H9 (cell line): ENCODE results near the gene SEMG2. TPM values are rescaled to one million over a fixed set of nuclear protein-coding genes. Genes with fewer than 3 reads are reported as not detected.

Experiments used
- DNase-seq: peaks from one replicate; pipeline ENCODE4 v3.0.0-alpha.2; 2017
- H2AFZ ChIP-seq: one replicate; pipeline ENCODE4 v1.6.1; 2013; ENCODE audit warnings: mild to moderate bottlenecking, low read length, control low read depth, moderate library complexity
- H2AK5ac ChIP-seq: 2 replicates; pipeline ENCODE4 v1.6.1; 2013; ENCODE audit warnings: low read length, control low read depth, mixed read lengths; ENCODE audit not compliant: insufficient read length
- H2BK120ac ChIP-seq: one replicate; pipeline ENCODE4 v1.6.1; 2013; ENCODE audit warnings: low read depth, mild to moderate bottlenecking, low read length, control low read depth, inconsistent platforms; ENCODE audit not compliant: poor library complexity, severe bottlenecking
- H2BK12ac ChIP-seq: 2 replicates; pipeline ENCODE4 v1.6.1; 2013; ENCODE audit warnings: low read length, control low read depth, mixed read lengths, low read depth; ENCODE audit not compliant: insufficient read length
- H2BK15ac ChIP-seq: 2 replicates; pipeline ENCODE4 v1.6.1; 2013; ENCODE audit warnings: low read depth, low read length, control low read depth
- H2BK20ac ChIP-seq: one replicate; pipeline ENCODE4 v1.6.1; 2013; ENCODE audit warnings: low read depth, mild to moderate bottlenecking, low read length, control low read depth, inconsistent platforms; ENCODE audit not compliant: poor library complexity, severe bottlenecking
- H2BK5ac ChIP-seq: 2 replicates; pipeline ENCODE4 v1.6.1; 2013; ENCODE audit warnings: low read length, control low read depth, mixed read lengths; ENCODE audit not compliant: insufficient read length
- H3K14ac ChIP-seq: 2 replicates; pipeline ENCODE4 v1.6.1; 2013; ENCODE audit warnings: low read length, control low read depth; ENCODE audit not compliant: insufficient read depth
- H3K18ac ChIP-seq: 2 replicates; pipeline ENCODE4 v1.6.1; 2013; ENCODE audit warnings: low read depth, mild to moderate bottlenecking, mixed read lengths, low read length, control low read depth; ENCODE audit not compliant: insufficient read length
- H3K23ac ChIP-seq: 2 replicates; pipeline ENCODE4 v1.6.1; 2013; ENCODE audit warnings: low read length, control low read depth, mixed read lengths, low read depth; ENCODE audit not compliant: insufficient read length
- H3K23me2 ChIP-seq: 2 replicates; pipeline ENCODE4 v1.6.1; 2013; ENCODE audit warnings: low read depth, mild to moderate bottlenecking, mixed read lengths, low read length, control low read depth; ENCODE audit not compliant: insufficient read length, poor library complexity, severe bottlenecking
- H3K27ac ChIP-seq: 2 replicates; pipeline ENCODE4 v1.5.1; 2013; ENCODE audit warnings: low read length, control low read depth, mixed read lengths, low read depth; ENCODE audit not compliant: insufficient read length
- H3K27me3 ChIP-seq: 2 replicates; pipeline ENCODE4 v1.6.1; 2013; ENCODE audit warnings: low read length, control low read depth, inconsistent platforms; ENCODE audit not compliant: insufficient read depth
- H3K4ac ChIP-seq: 2 replicates; pipeline ENCODE4 v1.6.1; 2013; ENCODE audit warnings: low read depth, mild to moderate bottlenecking, control low read depth, inconsistent platforms, low read length, moderate library complexity
- H3K4me1 ChIP-seq: 2 replicates; pipeline ENCODE4 v1.6.1; 2013; ENCODE audit warnings: low read length, control low read depth, inconsistent platforms; ENCODE audit not compliant: insufficient read depth
- H3K4me2 ChIP-seq: 2 replicates; pipeline ENCODE4 v1.6.1; 2013; ENCODE audit warnings: low read length, control low read depth, mixed read lengths; ENCODE audit not compliant: insufficient read length, insufficient read depth
- H3K56ac ChIP-seq: 2 replicates; pipeline ENCODE4 v1.6.1; 2013; ENCODE audit warnings: low read depth, mild to moderate bottlenecking, mixed read lengths, low read length, control low read depth; ENCODE audit not compliant: insufficient read length
- H3K79me1 ChIP-seq: 2 replicates; pipeline ENCODE4 v1.6.1; 2013; ENCODE audit warnings: low read depth, mild to moderate bottlenecking, moderate library complexity, low read length, control low read depth, inconsistent platforms; ENCODE audit not compliant: insufficient read depth, poor library complexity, severe bottlenecking
- H3K79me2 ChIP-seq: 2 replicates; pipeline ENCODE4 v1.6.1; 2013; ENCODE audit warnings: low read length, control low read depth, inconsistent platforms; ENCODE audit not compliant: insufficient read depth
- H3K9ac ChIP-seq: 2 replicates; pipeline ENCODE4 v1.6.1; 2013; ENCODE audit warnings: low read length, control low read depth, mixed read lengths; ENCODE audit not compliant: insufficient read length; ENCODE audit errors: extremely low read depth
- H3K9me3 ChIP-seq: one replicate; pipeline ENCODE4 v1.6.1; 2013; ENCODE audit warnings: low read depth, low read length, inconsistent platforms; ENCODE audit not compliant: control insufficient read depth
- H3T11ph ChIP-seq: one replicate; pipeline ENCODE4 v1.6.1; 2013; ENCODE audit warnings: mild to moderate bottlenecking, low read length, control low read depth, inconsistent platforms
- H4K20me1 ChIP-seq: one replicate; pipeline ENCODE4 v1.6.1; 2013; ENCODE audit not compliant: control insufficient read depth, insufficient read length, insufficient read depth
- H4K5ac ChIP-seq: 2 replicates; pipeline ENCODE4 v1.6.1; 2013; ENCODE audit warnings: low read depth, mild to moderate bottlenecking, mixed read lengths, low read length, control low read depth; ENCODE audit not compliant: insufficient read length
- H4K8ac ChIP-seq: replicated peaks from 2 replicates; pipeline ENCODE4 v1.6.1; 2013; ENCODE audit warnings: low read length, control low read depth, mixed read lengths, low read depth; ENCODE audit not compliant: insufficient read length
- H4K91ac ChIP-seq: 2 replicates; pipeline ENCODE4 v1.6.1; 2013; ENCODE audit warnings: low read depth, mild to moderate bottlenecking, moderate library complexity, mixed read lengths, low read length, control low read depth; ENCODE audit not compliant: insufficient read length
- H3K27ac Mint-ChIP-seq, 3 experiments: 2 replicates in 2 of 3; 3 replicates in 1 of 3; pipeline ENCODE4 v1.8.0; 2020 to 2021; ENCODE audit warnings: mixed read lengths in 3 of 3, mild to moderate bottlenecking in 1 of 3, moderate library complexity in 1 of 3
- H3K27me3 Mint-ChIP-seq: 2 replicates; pipeline ENCODE4 v1.8.0; 2021; ENCODE audit warnings: low read depth, mild to moderate bottlenecking, moderate library complexity, mixed read lengths
- H3K36me3 Mint-ChIP-seq, 3 experiments: 2 replicates in 2 of 3; 3 replicates in 1 of 3; pipeline ENCODE4 v1.8.0; 2020 to 2021; ENCODE audit warnings: low read depth in 3 of 3, mixed read lengths in 3 of 3; ENCODE audit not compliant: insufficient read depth in 1 of 3
- H3K4me1 Mint-ChIP-seq, 2 experiments: 2 replicates each; pipeline ENCODE4 v1.8.0; 2020; ENCODE audit warnings: mixed read lengths in 2 of 2
- H3K4me3 Mint-ChIP-seq, 2 experiments: 2 replicates in 1 of 2; 3 replicates in 1 of 2; pipeline ENCODE4 v1.8.0; 2020 to 2021; ENCODE audit warnings: mild to moderate bottlenecking in 2 of 2, mixed read lengths in 2 of 2, moderate library complexity in 1 of 2
- H3K9me3 Mint-ChIP-seq, 2 experiments: 2 replicates in 1 of 2; 3 replicates in 1 of 2; pipeline ENCODE4 v1.8.0; 2020; ENCODE audit warnings: mild to moderate bottlenecking in 2 of 2, mixed read lengths in 2 of 2, moderate library complexity in 1 of 2
- CTCF ChIP-seq: fragments of 200-600 bp; sonication (generic); conservative IDR thresholded peaks from 3 replicates; pipeline ENCODE4 v1.8.0; 2021; ENCODE audit warnings: antibody characterized with exemption, mild to moderate bottlenecking
- WGBS: extraction: QIAGEN DNeasy Blood & Tissue Kit; methylation state at CpG from one replicate; pipeline ENCODE4 v1.1.7; 2013; ENCODE audit warnings: missing lambda C conversion rate, low lambda C conversion rate, mixed read lengths; ENCODE audit not compliant: insufficient read length; ENCODE audit errors: extremely low coverage; 5-methylcytosine and 5-hydroxymethylcytosine counted together
- total RNA-seq: library from RNA; stranded (reverse); gene quantifications from 2 replicates; pipeline ENCODE4 v1.2.1, GENCODE V29; 2021

SEMG2 gene
- total RNA-seq, 1 experiment from 2014 or later, result not detected

- Histone ChIP-seq H3K56ac (no peak overlapping the region), H3K4me1 (no peaks in the 10 kb centered on the region), H4K20me1 (no peaks in the 10 kb centered on the region), H3K14ac (no peak overlapping the region), H4K8ac (no peak overlapping the region), H2BK5ac (no peak overlapping the region), H3K23me2 (no peaks in the 10 kb centered on the region), H3K27ac (no peak overlapping the region), H2BK12ac (no peak overlapping the region), H3K9ac (no peak overlapping the region), H3K23ac (no peak overlapping the region), H2BK15ac (no peak overlapping the region), H3K27me3 (no peaks in the 10 kb centered on the region), H3K79me2 (no peaks in the 10 kb centered on the region), H4K91ac (no peak overlapping the region), H3K18ac (no peak overlapping the region), H2BK20ac (no peak overlapping the region), H3K4ac (no peak overlapping the region), H2BK120ac (no peak overlapping the region), H3K79me1 (no peaks in the 10 kb centered on the region), H4K5ac (no peak overlapping the region), H3K9me3 (no peaks in the 10 kb centered on the region), H2AK5ac (no peak overlapping the region), H2AFZ (no peak overlapping the region), H3K4me2 (no peak overlapping the region), H3T11ph (no peak overlapping the region)
- TF ChIP-seq CTCF, result no peak
- no peak for DNase-seq
- Mint-ChIP-seq H3K9me3 (no peaks in the 10 kb centered on the region), H3K4me1 (no peaks in the 10 kb centered on the region), H3K27me3 (peaks cover 25% of the 10 kb centered on the region), H3K4me3 (no peak overlapping the region), H3K27ac (no peak overlapping the region), H3K36me3 (no peaks in the 10 kb centered on the region)
- WGBS, result no CpG with 5 or more reads among the region's 5 CpGs
Observed at GRCh38 chr20:45251884-45252560, 30.8 kb downstream of the SEMG2 start.
